Measurements from ENCODE around the gene HPSE2. TPM values are rescaled to one million over a fixed set of nuclear protein-coding genes. Genes with fewer than 3 reads are reported as not detected.
A peak's percentile ranks its signal among the peaks of the same experiment; 100 is the strongest.

The HPSE2 gene
- total RNA-seq, 1 donor from 2014 or later: not detected

- peaks cover 4% of the 10 kb centered on the region for H3K27me3 Mint-ChIP-seq (ENCODE audit: low read depth)
- no peak for DNase-seq (ENCODE audit: low read depth, low spot score)
- H3K27ac Mint-ChIP-seq (ENCODE audit: unreplicated experiment): no peak overlapping the region
- no peaks in the 10 kb centered on the region for H3K9me3 Mint-ChIP-seq
- no peak for TF ChIP-seq CTCF (conservative IDR thresholded peaks at IDR 0.05)
- H3K4me3 Mint-ChIP-seq: no peak overlapping the region
- no peaks in the 10 kb centered on the region for H3K4me1 Mint-ChIP-seq
- no peaks in the 10 kb centered on the region for H3K36me3 Mint-ChIP-seq (ENCODE audit: low read depth)
These were observed 617.6 kb downstream of the HPSE2 start for GRCh38 chr10:98617906-98618520.

- Mint-ChIP-seq H3K4me3 (no peak overlapping the region), H3K27ac (ENCODE audit: unreplicated experiment) (peak overlapping the region; percentile 28), H3K4me1 (no peaks in the 10 kb centered on the region), H3K36me3 (ENCODE audit: low read depth) (no peaks in the 10 kb centered on the region), H3K9me3 (no peaks in the 10 kb centered on the region), H3K27me3 (ENCODE audit: low read depth) (peaks cover 4% of the 10 kb centered on the region)
- no peak for TF ChIP-seq CTCF (conservative IDR thresholded peaks at IDR 0.05)
- DNase-seq (ENCODE audit: low read depth, low spot score): no peak
These were observed 622.2 kb downstream of the HPSE2 start for GRCh38 chr10:98613446-98613845.

- Mint-ChIP-seq H3K36me3 (ENCODE audit: low read depth) (no peaks in the 10 kb centered on the region), H3K9me3 (no peaks in the 10 kb centered on the region), H3K4me1 (no peaks in the 10 kb centered on the region), H3K27ac (ENCODE audit: unreplicated experiment) (no peak overlapping the region), H3K27me3 (ENCODE audit: low read depth) (peaks cover 8% of the 10 kb centered on the region), H3K4me3 (no peak overlapping the region)
- no peak for DNase-seq (ENCODE audit: low read depth, low spot score)
- TF ChIP-seq CTCF (conservative IDR thresholded peaks at IDR 0.05): no peak
These were observed 624.2 kb downstream of the HPSE2 start for GRCh38 chr10:98611436-98611835.

GRCh38 chr10:98610836-98611235 is 624.8 kb downstream of the HPSE2 start:
- no peak for TF ChIP-seq CTCF (conservative IDR thresholded peaks at IDR 0.05)
- no peak overlapping the region for H3K27ac Mint-ChIP-seq (ENCODE audit: unreplicated experiment)
- H3K27me3 Mint-ChIP-seq (ENCODE audit: low read depth): peaks cover 10% of the 10 kb centered on the region
- H3K4me1 Mint-ChIP-seq: no peaks in the 10 kb centered on the region
- H3K9me3 Mint-ChIP-seq: no peaks in the 10 kb centered on the region
- H3K36me3 Mint-ChIP-seq (ENCODE audit: low read depth): no peaks in the 10 kb centered on the region
- no peak for DNase-seq (ENCODE audit: low read depth, low spot score)
- no peak overlapping the region for H3K4me3 Mint-ChIP-seq

- Mint-ChIP-seq H3K4me1 (no peaks in the 10 kb centered on the region), H3K4me3 (no peak overlapping the region), H3K27me3 (ENCODE audit: low read depth) (peaks cover 11% of the 10 kb centered on the region), H3K9me3 (no peaks in the 10 kb centered on the region), H3K27ac (ENCODE audit: unreplicated experiment) (no peak overlapping the region), H3K36me3 (ENCODE audit: low read depth) (no peaks in the 10 kb centered on the region)
- DNase-seq (ENCODE audit: low read depth, low spot score): no peak
- no peak for TF ChIP-seq CTCF (conservative IDR thresholded peaks at IDR 0.05)
These were observed 625.4 kb downstream of the HPSE2 start for GRCh38 chr10:98610301-98610700.
